ENCODE data around the gene RAB8A. TPM values are rescaled to one million over a fixed set of nuclear protein-coding genes. Genes with fewer than 3 reads are reported as not detected.

RAB8A gene
- total RNA-seq, 4 donors from 2014 or later: 8.3 to 12.1 (median 9.2) TPM

DNA sequence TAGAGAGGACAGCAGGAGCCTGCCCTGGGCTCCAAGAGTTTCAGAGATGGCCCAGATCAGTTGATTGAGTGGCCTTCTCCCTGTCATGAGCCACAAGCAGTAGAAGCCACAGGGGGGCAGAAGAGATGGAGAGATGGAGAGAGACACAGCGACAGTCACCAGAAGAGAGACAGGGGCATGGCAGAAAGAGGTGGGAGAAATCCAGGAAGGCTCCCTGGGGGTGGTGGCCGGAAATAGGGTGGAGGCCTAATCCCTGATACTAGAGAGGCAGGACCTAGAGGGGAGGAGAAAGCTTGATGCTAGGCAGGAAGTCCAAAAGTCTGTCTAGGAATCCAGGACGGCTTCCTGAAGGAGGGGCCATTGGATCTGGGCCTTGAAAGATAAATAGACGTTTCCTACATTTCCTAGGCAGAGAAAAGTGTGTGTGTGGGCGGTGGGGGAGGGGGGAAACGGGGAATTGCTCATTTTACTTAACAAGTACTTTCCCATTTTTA, 45.0 kb upstream of the RAB8A start:
- ATAC-seq (no peak), DNase-seq (no peak)
- no peaks in the 10 kb centered on the region for H3K9me3 ChIP-seq
- H3K36me3 ChIP-seq: no peaks in the 10 kb centered on the region
- H3K27me3 ChIP-seq: no peaks in the 10 kb centered on the region
- intact Hi-C loops (cut with DNase I; ENCODE audit: low total_unique reads): no loop called here
- TF ChIP-seq, protein P1, sequence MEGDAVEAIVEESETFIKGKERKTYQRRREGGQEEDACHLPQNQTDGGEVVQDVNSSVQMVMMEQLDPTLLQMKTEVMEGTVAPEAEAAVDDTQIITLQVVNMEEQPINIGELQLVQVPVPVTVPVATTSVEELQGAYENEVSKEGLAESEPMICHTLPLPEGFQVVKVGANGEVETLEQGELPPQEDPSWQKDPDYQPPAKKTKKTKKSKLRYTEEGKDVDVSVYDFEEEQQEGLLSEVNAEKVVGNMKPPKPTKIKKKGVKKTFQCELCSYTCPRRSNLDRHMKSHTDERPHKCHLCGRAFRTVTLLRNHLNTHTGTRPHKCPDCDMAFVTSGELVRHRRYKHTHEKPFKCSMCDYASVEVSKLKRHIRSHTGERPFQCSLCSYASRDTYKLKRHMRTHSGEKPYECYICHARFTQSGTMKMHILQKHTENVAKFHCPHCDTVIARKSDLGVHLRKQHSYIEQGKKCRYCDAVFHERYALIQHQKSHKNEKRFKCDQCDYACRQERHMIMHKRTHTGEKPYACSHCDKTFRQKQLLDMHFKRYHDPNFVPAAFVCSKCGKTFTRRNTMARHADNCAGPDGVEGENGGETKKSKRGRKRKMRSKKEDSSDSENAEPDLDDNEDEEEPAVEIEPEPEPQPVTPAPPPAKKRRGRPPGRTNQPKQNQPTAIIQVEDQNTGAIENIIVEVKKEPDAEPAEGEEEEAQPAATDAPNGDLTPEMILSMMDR (IDR thresholded peaks at IDR 0.05 in 4 of 5, conservative IDR thresholded peaks at IDR 0.05 in 1 of 5): no peak
- TF ChIP-seq POLR2A (IDR thresholded peaks at IDR 0.05): no peak
- no peak overlapping the region for H3K4me3 ChIP-seq
- peaks cover 0 to 6% of the 10 kb centered on the region in 2 donors for H3K4me1 ChIP-seq
- in situ Hi-C loops (cut with MboI; ENCODE audit: low sequenced_read_pairs in 4 of 4): no loop called here
- H3K27ac ChIP-seq: peak overlapping the region; percentile 41 to 73 (median 58)

DNA sequence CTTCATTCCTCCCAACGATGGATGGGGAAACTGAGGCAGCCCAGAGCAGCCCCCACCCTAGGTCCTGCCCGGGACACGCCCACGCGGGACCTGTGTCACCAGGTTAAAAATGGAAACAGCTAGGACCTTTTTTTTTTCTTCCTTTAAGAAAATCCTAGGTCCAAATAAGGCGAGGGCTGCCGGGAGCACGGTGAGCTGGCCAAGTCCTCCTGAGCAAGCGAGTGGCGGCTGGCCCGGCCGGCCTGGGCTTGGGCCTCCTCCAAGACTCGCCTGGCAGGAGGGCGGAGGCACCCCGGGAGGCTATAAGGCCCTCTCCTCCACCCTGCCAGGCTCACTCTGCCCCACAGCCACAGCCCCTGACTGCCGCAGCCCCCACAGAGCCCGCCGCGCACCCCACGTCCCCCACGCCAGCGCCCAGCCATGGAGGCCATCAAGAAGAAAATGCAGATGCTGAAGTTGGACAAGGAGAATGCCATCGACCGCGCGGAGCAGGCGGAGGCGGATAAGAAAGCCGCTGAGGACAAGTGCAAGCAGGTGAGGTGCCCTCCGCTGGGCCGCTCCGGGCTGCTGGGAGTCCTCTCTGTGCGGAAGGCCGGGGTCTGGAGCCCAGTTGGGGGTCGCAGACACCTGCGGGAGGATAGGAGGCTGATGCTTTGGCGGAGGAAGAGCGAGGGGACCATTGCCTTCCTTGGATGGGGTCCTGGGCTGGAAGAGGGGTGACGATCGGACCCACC, 44.3 kb upstream of the RAB8A start:
- in situ Hi-C loops (cut with MboI; ENCODE audit: low sequenced_read_pairs in 4 of 4): no loop called here
- no peaks in the 10 kb centered on the region for H3K9me3 ChIP-seq
- peak overlapping the region; percentile 41 to 73 (median 58) for H3K27ac ChIP-seq
- H3K4me3 ChIP-seq: peak overlapping the region in 3 of 4 donors; percentile 3 to 32 (median 20)
- intact Hi-C loops (cut with DNase I; ENCODE audit: low total_unique reads): no loop called here
- no peaks in the 10 kb centered on the region for H3K27me3 ChIP-seq
- H3K4me1 ChIP-seq: peaks cover 0 to 8% of the 10 kb centered on the region in 2 donors
- no peak for ATAC-seq
- TF ChIP-seq, protein P1 (IDR thresholded peaks at IDR 0.05 in 4 of 5, conservative IDR thresholded peaks at IDR 0.05 in 1 of 5): no peak
- TF ChIP-seq POLR2A (IDR thresholded peaks at IDR 0.05): no peak
- no peak for DNase-seq
- H3K36me3 ChIP-seq: no peaks in the 10 kb centered on the region

DNA sequence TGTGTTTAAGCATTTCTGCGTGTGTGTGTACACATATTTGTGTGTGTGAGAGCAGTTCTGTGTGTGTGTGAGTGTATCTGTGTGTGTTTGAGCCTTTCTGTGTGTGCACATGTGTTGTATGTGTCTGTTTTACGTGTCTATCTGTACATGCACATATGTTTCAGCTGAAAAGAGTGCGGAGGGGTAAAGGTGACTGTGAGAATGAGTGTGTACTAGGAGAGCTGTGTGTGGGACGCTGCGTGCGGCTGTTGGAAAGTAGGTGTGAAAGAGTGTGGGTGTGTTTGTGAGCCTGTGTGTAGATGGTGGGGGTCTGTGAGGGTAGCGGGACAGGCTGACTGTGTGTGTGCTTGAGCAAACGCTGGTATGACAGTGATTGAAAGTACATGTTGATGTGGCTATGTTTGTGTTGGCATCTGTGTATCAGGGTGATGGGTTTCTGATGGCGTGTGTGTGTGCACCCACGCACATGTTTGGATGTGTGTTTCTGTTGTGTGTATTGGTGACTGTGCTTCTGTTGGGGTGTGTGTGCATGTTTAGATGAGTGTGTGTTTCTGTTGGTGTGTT, 42.9 kb upstream of the RAB8A start:
- H3K4me1 ChIP-seq: peaks cover 0 to 8% of the 10 kb centered on the region in 2 donors
- no peak for TF ChIP-seq POLR2A (IDR thresholded peaks at IDR 0.05)
- TF ChIP-seq, protein P1 (IDR thresholded peaks at IDR 0.05 in 4 of 5, conservative IDR thresholded peaks at IDR 0.05 in 1 of 5): no peak
- intact Hi-C loops (cut with DNase I; ENCODE audit: low total_unique reads) (no loop called here), in situ Hi-C loops (cut with MboI; ENCODE audit: low sequenced_read_pairs in 4 of 4) (no loop called here)
- no peaks in the 10 kb centered on the region for H3K27me3 ChIP-seq
- H3K4me3 ChIP-seq: no peak overlapping the region
- ATAC-seq: no peak
- no peaks in the 10 kb centered on the region for H3K9me3 ChIP-seq
- peak overlapping the region in 1 of 4 donors; percentile 22 for H3K27ac ChIP-seq
- no peaks in the 10 kb centered on the region for H3K36me3 ChIP-seq
- no peak for DNase-seq

DNA sequence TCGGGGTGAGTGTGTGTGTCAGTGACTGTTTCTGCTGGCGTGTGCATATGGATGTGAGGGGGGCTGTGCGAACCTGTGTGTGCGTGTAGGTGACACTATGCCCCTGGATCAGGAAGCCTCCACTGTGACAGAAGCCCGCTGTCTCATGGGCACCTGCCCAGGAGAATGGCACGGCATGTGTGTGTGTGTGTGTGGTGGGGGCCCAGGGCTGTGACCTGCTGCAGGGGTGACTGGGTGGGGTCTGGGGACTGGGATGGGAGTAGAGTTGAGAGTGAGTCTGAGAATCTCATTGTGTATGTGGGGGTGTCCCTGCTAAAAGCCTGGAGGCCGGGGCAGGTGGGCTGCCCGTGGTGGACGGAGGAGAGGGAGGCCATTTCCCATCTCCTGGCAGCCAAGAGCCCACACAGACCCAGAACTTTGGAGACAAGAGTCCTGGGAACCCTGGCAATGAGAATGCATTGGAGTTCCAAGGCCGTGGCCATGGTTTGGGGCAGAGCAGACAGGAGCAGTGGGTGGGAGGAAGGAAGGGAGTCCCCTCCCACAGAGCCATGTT, 41.8 kb upstream of the RAB8A start:
- TF ChIP-seq, protein P1 (IDR thresholded peaks at IDR 0.05 in 4 of 5, conservative IDR thresholded peaks at IDR 0.05 in 1 of 5): no peak
- TF ChIP-seq POLR2A (IDR thresholded peaks at IDR 0.05): no peak
- peaks cover 0 to 5% (median 0%) of the 10 kb centered on the region in 3 donors for H3K27me3 ChIP-seq
- DNase-seq (no peak), ATAC-seq (no peak)
- peak overlapping the region; percentile 52 to 76 (median 71) for H3K27ac ChIP-seq
- in situ Hi-C loops (cut with MboI; ENCODE audit: low sequenced_read_pairs in 4 of 4) (no loop called here), intact Hi-C loops (cut with DNase I; ENCODE audit: low total_unique reads) (no loop called here)
- H3K36me3 ChIP-seq: no peaks in the 10 kb centered on the region
- no peak overlapping the region for H3K4me3 ChIP-seq
- H3K9me3 ChIP-seq: no peaks in the 10 kb centered on the region
- H3K4me1 ChIP-seq: peaks cover 0 to 8% of the 10 kb centered on the region in 2 donors
